OCI-LY3 (cell line): ENCODE data around the gene KLHDC1.
"Not testable (repeated sequence)": the region's sequence is repeated elsewhere in the genome, so short reads cannot be mapped to it uniquely, and the experiment has no call there.

ENCODE experiments used
- H2AFZ ChIP-seq: fragments of 200-600, 300-600 bp; shearing (Covaris generic); 2 replicates; pipeline ENCODE4 v1.6.0; 2014; ENCODE audit warnings: antibody characterized with exemption, low read depth, low read length
- H3K27ac ChIP-seq: fragments of 200-600, 300-600 bp; sonication (generic); 2 replicates; pipeline ENCODE4 v1.5.1; 2014; ENCODE audit warnings: mild to moderate bottlenecking, low read length, moderate library complexity, mixed read lengths
- H3K27me3 ChIP-seq: fragments of 200-600, 300-600 bp; sonication (generic); 2 replicates; pipeline ENCODE4 v1.6.1; 2014; ENCODE audit warnings: low read depth, low read length, mixed read lengths
- H3K36me3 ChIP-seq: fragments of 200-600, 300-600 bp; sonication (generic); replicated peaks from 2 replicates; pipeline ENCODE3; 2014; ENCODE audit warnings: low read depth, low read length, mixed read lengths
- H3K4me1 ChIP-seq: fragments of 300-600, 200-600 bp; sonication (generic); 2 replicates; pipeline ENCODE4 v1.6.1; 2014; ENCODE audit warnings: low read length, mixed read lengths
- H3K4me2 ChIP-seq: fragments of 200-600, 300-600 bp; sonication (generic); 2 replicates; pipeline ENCODE4 v1.6.1; 2014; ENCODE audit warnings: low read length, mixed read lengths
- H3K4me3 ChIP-seq: fragments of 300-600, 200-600 bp; sonication (generic); 2 replicates; pipeline ENCODE4 v1.5.1; 2014; ENCODE audit warnings: antibody characterized with exemption, mild to moderate bottlenecking, low read length, moderate library complexity
- H3K79me2 ChIP-seq: fragments of 300-600, 200-600 bp; shearing (Covaris generic); 2 replicates; pipeline ENCODE4 v1.6.1; 2014; ENCODE audit warnings: mild to moderate bottlenecking, low read length, mixed read lengths
- H3K9ac ChIP-seq: fragments of 300-600, 200-600 bp; shearing (Covaris generic); 2 replicates; pipeline ENCODE4 v1.6.0; 2014; ENCODE audit warnings: mild to moderate bottlenecking, low read length, moderate library complexity
- H3K9me3 ChIP-seq: fragments of 200-600, 300-600 bp; shearing (Covaris generic); 2 replicates; pipeline ENCODE4 v1.6.1; 2014; ENCODE audit warnings: low read length, mixed read lengths; ENCODE audit not compliant: insufficient read depth
- H4K20me1 ChIP-seq: fragments of 200-600, 300-600 bp; sonication (generic); 2 replicates; pipeline ENCODE4 v1.6.1; 2016; ENCODE audit warnings: low read length, mixed read lengths; ENCODE audit not compliant: insufficient read depth
- EZH2phosphoT487 ChIP-seq: fragments of 200-600 bp; shearing (Covaris generic); IDR thresholded peaks from 2 replicates; pipeline ENCODE4 v1.6.1; 2018; ENCODE audit warnings: antibody characterized with exemption, mixed run types, low read depth
- TF ChIP-seq, protein P1 (sequence below): fragments of 200-600, 300-600 bp; sonication (generic); IDR thresholded peaks from 2 replicates; pipeline ENCODE4 v1.5.1; 2014; ENCODE audit warnings: antibody characterized with exemption, low read length, low read depth

Gene KLHDC1

DNA sequence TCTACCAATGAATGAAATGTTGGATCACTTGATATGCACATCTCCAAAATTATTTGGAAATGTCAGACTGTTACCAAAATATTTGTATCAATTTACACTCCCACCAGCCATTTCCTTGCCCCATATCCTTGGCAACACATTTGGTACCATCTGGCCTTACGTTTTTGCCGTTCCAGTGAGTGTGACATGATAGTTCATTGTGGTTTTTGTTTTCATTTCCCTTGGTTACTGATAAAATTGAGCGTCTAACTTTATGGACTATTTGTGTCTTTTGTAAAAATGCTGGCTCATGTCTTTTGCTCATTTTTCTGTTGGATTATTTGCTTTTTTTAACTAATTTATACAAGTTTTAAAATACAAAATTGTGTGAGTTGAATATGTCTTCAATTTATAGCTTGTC is 11.0 kb downstream of the KLHDC1 start:
- TF ChIP-seq, protein P1, sequence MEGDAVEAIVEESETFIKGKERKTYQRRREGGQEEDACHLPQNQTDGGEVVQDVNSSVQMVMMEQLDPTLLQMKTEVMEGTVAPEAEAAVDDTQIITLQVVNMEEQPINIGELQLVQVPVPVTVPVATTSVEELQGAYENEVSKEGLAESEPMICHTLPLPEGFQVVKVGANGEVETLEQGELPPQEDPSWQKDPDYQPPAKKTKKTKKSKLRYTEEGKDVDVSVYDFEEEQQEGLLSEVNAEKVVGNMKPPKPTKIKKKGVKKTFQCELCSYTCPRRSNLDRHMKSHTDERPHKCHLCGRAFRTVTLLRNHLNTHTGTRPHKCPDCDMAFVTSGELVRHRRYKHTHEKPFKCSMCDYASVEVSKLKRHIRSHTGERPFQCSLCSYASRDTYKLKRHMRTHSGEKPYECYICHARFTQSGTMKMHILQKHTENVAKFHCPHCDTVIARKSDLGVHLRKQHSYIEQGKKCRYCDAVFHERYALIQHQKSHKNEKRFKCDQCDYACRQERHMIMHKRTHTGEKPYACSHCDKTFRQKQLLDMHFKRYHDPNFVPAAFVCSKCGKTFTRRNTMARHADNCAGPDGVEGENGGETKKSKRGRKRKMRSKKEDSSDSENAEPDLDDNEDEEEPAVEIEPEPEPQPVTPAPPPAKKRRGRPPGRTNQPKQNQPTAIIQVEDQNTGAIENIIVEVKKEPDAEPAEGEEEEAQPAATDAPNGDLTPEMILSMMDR = no peak
- no peak for TF ChIP-seq EZH2phosphoT487
- Histone ChIP-seq H3K9ac (no peak overlapping the region), H3K79me2 (no peaks in the 10 kb centered on the region), H3K9me3 (no peaks in the 10 kb centered on the region), H3K27ac (no peak overlapping the region), H3K36me3 (no peaks in the 10 kb centered on the region), H3K4me1 (no peaks in the 10 kb centered on the region), H3K4me3 (no peak overlapping the region), H2AFZ (no peak overlapping the region), H3K4me2 (no peak overlapping the region), H4K20me1 (no peaks in the 10 kb centered on the region), H3K27me3 (no peaks in the 10 kb centered on the region)

GRCh38 chr14:49704471-49704870 is 11.6 kb downstream of the KLHDC1 start:
- not testable (repeated sequence) for H3K4me1 ChIP-seq, H3K4me3 ChIP-seq, H3K79me2 ChIP-seq, H2AFZ ChIP-seq, H3K27ac ChIP-seq, H3K9me3 ChIP-seq, H3K4me2 ChIP-seq, H3K9ac ChIP-seq, H3K27me3 ChIP-seq, H3K36me3 ChIP-seq, H4K20me1 ChIP-seq

DNA sequence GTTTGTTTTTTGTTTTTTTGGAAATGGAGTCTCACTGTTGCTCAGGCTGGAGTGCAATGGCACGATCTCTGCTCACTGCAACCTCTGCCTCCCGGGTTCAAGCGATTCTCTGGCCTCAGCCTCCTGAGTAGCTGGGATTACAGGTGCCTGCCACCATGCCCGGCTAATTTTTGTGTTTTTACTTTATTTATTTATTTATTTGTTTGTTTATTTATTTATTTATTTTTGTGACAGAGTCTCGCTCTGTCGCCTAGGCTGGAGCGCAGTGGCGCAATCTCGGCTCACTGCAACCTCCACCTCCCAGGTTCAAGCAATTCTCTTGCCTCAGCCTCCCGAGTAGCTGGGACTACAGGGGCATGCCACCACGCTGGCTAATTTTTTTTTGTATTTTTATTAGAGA is 18.1 kb downstream of the KLHDC1 start:
- H3K27me3 ChIP-seq, H3K4me1 ChIP-seq, H4K20me1 ChIP-seq, H3K4me2 ChIP-seq, H3K9me3 ChIP-seq, H2AFZ ChIP-seq, H3K9ac ChIP-seq, H3K27ac ChIP-seq, H3K79me2 ChIP-seq, H3K36me3 ChIP-seq, H3K4me3 ChIP-seq: not testable (repeated sequence)

GRCh38 chr14:49720744-49721143 is 27.8 kb downstream of the KLHDC1 start:
- Histone ChIP-seq H3K27me3 (no peaks in the 10 kb centered on the region), H3K4me2 (no peak overlapping the region), H3K79me2 (no peaks in the 10 kb centered on the region), H3K9ac (no peak overlapping the region), H3K27ac (no peak overlapping the region), H4K20me1 (no peaks in the 10 kb centered on the region), H3K4me1 (no peaks in the 10 kb centered on the region), H2AFZ (no peak overlapping the region), H3K9me3 (0 out of 2 replicates have a peak, but pooled peaks cover 4% of the 10 kb centered on the region), H3K36me3 (peaks cover 3% of the 10 kb centered on the region), H3K4me3 (no peak overlapping the region)
- no peak for TF ChIP-seq EZH2phosphoT487
- TF ChIP-seq, protein P1 = no peak

GRCh38 chr14:49721733-49722435 is 29.0 kb downstream of the KLHDC1 start:
- H3K27ac ChIP-seq, H3K79me2 ChIP-seq, H3K4me1 ChIP-seq, H3K9ac ChIP-seq, H3K4me3 ChIP-seq, H4K20me1 ChIP-seq, H3K36me3 ChIP-seq, H3K27me3 ChIP-seq, H2AFZ ChIP-seq, H3K4me2 ChIP-seq, H3K9me3 ChIP-seq: not testable (repeated sequence)
